22Rv1 (cell line): ENCODE measurements around the gene C1orf198.

ENCODE experiments used
- ZFX ChIP-seq: fragments of 450-650 bp; IDR thresholded peaks from 2 replicates; pipeline ENCODE4 v1.6.1; 2017; ENCODE audit warnings: antibody characterized with exemption, borderline replicate concordance
- TF ChIP-seq, protein P1 (sequence below): fragments of 450-650 bp; IDR thresholded peaks from 2 replicates; pipeline ENCODE4 v1.5.1; 2017; ENCODE audit warnings: mild to moderate bottlenecking

GRCh38 chr1:230823426-230823825, 44.9 kb downstream of the C1orf198 start:
- TF ChIP-seq, protein P1, sequence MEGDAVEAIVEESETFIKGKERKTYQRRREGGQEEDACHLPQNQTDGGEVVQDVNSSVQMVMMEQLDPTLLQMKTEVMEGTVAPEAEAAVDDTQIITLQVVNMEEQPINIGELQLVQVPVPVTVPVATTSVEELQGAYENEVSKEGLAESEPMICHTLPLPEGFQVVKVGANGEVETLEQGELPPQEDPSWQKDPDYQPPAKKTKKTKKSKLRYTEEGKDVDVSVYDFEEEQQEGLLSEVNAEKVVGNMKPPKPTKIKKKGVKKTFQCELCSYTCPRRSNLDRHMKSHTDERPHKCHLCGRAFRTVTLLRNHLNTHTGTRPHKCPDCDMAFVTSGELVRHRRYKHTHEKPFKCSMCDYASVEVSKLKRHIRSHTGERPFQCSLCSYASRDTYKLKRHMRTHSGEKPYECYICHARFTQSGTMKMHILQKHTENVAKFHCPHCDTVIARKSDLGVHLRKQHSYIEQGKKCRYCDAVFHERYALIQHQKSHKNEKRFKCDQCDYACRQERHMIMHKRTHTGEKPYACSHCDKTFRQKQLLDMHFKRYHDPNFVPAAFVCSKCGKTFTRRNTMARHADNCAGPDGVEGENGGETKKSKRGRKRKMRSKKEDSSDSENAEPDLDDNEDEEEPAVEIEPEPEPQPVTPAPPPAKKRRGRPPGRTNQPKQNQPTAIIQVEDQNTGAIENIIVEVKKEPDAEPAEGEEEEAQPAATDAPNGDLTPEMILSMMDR = no peak
- no peak for TF ChIP-seq ZFX
